DMS53 (cell line): ENCODE measurements around the gene PKD1.
A peak's percentile ranks its signal among the peaks of the same experiment; 100 is the strongest.

Experiments
- DNase-seq: peaks from one replicate; lab custom pipeline; 2025; lab: John Stamatoyannopoulos, UW

The PKD1 gene

GRCh38 chr16:2087748-2088631 is 47.7 kb downstream of the PKD1 start:
- DNase-seq = no peak

DNA sequence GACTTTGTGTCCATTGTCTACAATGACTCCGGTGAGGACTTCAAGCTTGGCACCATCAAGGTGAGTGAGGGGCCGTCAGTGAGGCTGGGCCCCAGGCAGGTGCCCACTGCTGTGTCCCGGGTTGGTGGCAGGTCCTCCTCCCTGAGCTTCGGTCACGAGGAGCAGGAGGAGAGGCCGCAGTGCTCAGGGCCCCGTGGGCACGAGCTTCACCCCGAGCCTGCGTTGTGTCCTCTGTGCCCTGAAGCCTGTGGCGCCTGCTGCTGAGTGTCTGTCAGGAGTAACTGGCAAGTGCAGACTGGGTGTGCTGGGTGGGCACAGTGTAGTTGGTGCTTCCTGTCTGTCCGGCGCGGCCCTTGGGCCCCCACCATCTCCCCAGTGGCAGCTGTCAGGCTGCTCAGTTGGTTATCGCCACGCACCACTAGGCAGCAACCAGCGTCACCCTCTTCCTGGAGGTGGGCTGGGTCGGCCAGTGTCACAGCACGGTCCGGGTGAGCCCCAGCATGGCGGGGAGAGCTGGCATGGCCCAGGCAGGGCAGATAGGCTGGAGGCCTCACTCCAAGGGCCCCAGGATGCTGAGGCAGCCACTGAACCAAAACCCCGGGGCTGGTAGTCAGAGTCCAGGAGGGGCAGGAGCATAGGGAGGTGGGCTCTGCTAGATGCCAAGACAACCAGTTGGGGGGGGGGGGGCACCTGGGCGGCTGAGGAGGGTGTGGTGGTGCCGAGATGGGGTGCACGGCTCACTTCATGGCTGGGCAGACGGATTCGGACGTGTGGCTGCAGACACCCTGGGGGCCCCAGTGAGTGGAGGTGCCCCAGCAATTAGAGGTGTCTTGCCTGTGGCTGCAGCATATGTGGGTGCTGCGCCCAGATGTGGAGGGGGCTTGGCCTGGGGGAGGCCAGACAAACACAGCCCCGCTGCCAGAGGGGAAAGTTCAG is 48.6 kb downstream of the PKD1 start:
- DNase-seq = no peak

DNA sequence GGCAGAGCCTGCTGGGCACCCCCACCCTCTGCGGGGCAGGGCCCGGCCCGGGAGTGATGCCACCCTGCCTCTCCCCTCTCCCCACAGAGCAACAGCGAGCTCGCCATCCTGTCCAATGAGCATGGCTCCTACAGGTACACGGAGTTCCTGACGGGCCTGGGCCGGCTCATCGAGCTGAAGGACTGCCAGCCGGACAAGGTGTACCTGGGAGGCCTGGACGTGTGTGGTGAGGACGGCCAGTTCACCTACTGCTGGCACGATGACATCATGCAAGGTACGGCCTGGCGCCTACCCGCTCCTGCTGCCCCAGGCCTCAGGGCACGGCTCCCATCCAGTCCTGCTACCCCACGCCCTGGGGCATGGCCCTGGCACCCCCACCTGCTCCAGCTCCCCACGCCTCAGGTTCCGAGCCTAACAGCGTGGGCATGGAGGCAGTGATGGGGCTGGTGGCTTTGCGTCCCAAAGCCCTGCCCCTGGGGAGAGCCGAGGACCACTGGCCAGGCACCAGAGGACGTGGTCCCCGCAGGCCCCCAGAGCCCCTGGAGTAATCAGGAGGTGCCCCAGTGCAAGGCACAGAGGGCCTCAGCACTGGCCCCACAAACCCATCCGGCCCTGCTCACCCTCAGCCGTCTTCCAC is 49.5 kb downstream of the PKD1 start:
- DNase-seq = no peak

DNA sequence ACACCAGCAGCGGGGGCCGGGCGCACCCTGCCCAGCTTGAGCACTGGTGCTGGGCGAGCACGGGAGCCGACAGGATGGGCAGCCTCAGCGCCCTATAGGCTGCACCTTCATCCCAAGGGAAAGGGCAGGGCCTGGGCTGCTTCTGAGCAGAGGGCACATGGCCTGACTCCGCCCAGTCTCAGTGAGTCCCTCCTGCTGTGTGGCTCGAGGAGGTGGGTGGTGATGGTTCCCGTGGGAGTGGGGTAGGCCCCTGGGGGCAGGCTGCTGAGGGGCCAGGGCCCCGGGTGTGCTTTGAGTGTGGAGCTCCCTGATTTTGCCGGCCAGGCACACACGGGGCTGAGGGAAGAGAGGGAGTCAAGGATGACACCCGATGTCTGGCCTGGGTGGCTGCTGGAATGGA is 50.0 kb downstream of the PKD1 start:
- DNase-seq = no peak

DNA sequence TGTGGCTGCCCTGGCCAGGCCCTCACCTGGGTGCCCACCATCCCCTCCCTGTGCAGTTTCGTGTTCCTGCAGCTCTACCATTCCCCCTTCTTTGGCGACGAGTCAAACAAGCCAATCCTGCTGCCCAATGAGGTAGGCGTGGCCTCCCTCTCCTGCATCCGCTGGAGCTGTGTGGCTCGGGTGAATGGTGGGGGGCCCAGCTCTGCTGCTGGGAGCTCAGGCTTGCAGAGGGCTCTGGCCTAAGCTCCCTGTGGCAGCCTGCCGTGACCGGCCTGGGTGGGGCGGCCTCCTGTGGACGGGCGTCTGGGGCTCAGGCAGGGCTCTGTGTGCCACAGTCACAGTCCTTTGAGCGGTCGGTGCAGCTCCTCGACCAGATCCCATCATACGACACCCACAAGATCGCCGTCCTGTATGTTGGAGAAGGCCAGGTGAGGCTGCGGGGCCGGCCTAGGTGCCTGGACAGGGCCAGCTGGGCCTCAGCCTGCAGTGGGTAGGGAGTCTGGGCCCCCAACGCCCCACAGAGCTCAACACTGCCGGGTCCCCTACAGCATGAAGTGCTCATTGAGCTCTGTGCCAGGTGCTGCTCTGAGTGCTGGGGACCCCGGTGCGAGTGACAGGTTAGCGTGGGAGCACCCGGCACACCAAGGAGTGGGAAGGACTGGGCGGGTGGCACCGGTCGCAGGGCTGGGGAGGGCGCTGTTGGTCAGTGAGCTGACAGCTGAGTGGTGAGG is 50.6 kb downstream of the PKD1 start:
- no peak for DNase-seq

GRCh38 chr16:2083876-2084780 is 51.6 kb downstream of the PKD1 start:
- no peak for DNase-seq

GRCh38 chr16:2083409-2083808 is 52.3 kb downstream of the PKD1 start:
- no peak for DNase-seq

DNA sequence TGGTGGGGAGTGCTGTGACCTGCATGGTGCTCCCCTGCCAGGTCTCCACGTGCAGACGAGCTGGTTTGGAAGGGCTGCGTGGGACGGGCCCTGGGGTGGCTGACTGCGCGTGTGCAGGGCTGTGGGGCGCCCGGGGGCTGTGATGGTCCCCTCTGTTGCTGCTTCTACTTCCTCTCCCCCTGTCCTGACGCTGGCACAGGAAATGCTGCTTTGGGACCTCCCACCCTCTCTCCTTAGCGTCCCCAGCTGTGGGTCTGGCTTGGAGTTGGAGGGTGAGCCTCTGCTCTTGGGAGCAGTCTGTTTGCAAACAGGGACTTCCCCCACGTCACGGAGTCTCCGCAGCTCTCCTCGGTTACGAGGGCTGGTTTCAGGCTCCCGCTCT is 52.7 kb downstream of the PKD1 start:
- no peak for DNase-seq

DNA sequence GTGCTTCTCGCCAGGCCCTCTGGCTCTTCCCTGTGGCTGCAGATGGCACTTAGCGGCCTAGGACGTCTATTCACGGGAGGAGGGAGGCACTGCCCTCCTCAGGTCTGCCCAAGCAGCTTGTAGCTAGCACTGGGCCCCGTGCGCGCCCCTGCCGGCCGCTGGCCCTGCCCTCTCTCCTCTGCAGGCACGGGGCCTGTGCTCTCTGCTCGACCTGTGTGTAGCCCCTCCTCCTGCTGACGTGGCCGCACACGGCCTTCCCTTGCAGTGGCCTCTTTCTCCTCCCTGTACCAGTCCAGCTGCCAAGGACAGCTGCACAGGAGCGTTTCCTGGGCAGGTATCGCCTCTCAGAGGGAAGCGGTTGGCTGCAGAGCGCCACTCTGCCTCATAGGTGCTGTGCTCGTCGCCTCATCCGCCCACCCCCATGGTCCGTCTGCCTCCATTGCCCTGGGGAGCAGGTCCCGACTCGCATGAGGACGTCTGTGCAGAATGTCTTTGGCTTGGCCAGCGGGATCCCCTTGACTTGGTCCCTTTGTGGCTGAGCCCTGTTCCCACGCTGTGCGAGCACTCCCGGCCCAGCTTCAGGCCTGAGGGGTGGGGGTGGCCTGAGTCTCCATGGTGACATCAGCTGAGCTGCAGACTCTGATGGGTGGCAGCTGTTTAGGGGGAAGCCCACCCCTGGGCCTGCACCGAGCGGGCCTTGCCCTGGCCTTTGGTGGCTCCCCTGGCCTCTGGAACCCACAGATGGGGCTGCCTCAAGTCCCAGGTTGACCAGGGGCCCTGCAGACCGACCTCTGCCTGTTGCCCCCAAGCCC is 53.3 kb downstream of the PKD1 start:
- DNase-seq = peak; percentile 98

GRCh38 chr16:2081201-2082084 is 54.3 kb downstream of the PKD1 start:
- DNase-seq = peak; percentile 42

DNA sequence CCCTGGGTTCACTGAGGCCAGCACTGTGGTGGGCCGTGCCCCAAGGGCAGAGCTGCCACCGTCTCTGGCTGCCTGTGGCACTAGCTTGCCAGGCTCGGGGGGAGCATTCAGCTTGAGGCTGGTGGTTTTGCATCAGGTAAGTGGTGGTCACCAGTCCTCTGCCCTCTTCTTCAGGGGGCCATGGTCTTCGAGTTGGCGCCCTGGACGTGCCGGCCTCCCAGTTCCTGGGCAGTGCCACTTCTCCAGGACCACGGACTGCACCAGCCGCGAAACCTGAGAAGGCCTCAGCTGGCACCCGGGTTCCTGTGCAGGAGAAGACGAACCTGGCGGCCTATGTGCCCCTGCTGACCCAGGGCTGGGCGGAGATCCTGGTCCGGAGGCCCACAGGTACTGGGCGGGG is 55.7 kb downstream of the PKD1 start:
- no peak for DNase-seq

DNA sequence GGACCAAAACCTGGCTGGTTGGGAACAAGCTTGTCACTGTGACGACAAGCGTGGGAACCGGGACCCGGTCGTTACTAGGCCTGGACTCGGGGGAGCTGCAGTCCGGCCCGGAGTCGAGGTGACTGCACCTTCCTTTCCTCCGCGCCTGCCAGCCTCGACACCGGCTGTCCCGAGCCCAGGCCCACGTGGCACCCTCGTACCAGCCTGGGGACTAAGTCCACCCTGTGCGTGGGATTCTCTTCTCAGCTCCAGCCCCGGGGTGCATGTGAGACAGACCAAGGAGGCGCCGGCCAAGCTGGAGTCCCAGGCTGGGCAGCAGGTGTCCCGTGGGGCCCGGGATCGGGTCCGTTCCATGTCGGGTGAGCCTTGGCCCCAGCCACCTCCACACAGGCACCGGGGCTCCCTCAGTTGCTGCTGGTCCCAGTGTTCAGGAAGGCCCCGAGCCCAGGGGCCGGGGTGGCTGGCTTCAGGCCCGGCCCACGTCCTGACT is 56.3 kb downstream of the PKD1 start:
- no peak for DNase-seq

DNA sequence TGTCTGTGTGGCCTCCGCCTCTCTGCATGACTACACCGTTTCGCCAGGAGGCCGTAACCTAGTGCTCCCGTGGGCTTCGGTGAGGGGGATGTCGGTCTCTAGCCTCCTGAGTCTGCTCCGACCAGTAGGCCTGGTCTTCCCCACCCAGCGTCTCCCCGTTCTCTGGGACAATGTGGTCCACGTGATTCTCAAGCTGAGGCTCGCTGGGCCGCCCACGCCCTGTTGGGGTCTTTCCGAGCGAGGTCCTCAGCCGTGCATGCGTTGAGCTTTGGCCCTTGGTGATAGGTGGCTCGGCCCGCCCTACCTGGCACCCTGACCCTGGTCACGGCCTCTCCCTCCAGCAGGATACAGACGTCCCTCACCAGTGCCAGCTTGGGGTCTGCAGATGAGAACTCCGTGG is 57.0 kb downstream of the PKD1 start:
- DNase-seq = no peak

DNA sequence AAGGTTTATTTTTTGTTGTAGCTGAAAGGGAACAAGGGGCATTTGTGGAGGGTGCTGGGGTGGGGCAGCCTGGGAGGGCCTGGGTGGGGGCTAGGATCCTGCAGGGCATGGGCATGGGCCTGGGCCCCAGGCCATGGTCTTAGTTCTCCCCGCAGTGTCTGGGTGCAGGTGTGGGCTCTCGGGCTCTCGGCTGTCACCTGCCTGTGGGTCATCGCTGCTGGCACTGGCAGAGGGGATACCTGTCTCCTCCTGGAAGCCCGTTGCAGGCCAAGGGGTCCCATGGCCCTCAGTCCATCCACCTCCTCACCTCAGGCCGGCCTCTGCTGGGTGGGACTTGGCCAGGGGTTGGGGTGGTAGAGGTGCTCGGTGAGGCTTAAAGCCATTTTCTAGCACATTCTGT is 57.6 kb downstream of the PKD1 start:
- DNase-seq = no peak

DNA sequence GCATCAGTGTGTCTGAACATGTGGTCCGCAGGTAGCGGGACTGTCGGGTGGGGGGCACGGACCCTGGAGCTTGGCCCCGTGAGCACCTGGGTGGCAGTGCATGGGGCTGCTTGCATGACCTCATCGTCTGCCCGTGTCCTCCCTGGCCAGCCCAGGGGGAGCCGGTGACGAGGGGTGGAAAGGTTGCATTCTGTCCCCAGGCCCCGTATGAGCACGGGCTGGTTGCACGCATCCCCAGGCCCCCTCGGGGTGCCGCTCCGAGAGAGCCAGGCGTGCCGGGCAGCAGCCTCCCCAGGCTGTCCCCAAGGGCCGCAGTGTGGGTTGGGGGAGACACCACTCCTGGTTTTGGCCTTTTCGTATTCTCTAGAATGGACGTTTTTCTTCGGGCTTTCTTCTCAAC is 58.0 kb downstream of the PKD1 start:
- no peak for DNase-seq

DNA sequence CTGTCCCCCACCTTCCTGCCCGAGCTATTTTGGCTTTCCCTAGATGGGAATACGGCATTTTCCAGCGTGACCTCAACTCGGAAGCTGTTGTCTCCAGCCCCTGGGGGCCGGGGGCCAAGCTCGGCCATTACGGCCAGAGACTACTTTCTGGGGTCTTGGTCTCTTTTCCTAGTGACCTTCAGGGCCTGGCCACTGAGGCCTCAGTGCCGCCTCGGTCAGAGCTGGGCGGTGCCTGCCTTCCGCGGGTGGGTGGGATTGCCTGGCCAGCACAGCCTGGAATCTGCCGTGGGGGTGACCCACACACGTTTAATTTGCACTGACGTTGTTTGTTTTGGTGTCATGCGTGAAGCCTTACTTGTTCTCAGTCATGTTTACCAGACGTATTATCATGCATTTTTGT is 58.7 kb downstream of the PKD1 start:
- DNase-seq = no peak

DNA sequence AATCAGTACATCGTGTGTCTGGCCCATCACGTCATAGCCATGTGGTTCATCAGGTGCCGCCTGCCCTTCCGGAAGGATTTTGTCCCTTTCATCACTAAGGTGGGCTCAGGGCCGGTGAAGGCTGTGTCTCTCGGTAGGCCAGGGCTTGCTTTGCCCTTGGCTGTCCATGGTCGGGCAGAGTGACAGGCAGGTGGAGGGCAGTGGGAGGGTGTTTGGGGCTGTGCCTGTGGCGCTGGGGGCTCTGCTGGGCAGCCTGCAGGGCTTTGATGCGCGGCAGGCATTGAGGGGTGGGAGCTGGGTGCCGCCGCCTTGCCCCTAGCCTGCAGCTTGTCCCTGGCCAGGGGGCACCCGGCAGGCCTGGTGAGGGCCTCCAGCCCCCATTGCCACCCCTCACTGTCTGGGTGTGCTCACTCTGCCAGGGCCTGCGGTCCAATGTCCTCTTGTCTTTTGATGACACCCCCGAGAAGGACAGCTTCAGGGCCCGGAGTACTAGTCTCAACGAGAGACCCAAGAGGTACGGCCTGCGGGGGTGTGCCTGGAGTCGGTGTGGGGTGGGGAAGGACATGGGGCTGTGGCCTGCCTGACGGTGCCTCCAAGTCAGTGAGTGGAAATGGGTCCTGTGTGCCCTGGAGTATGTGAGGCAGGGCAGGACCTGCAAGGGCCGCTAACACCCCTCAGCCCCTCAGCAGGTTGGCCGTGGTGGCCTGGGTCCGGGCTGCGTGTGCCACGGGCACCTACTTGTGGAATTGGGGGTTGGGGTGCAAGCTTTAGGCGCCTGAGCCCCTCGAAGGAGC is 59.4 kb downstream of the PKD1 start:
- DNase-seq = no peak

DNA sequence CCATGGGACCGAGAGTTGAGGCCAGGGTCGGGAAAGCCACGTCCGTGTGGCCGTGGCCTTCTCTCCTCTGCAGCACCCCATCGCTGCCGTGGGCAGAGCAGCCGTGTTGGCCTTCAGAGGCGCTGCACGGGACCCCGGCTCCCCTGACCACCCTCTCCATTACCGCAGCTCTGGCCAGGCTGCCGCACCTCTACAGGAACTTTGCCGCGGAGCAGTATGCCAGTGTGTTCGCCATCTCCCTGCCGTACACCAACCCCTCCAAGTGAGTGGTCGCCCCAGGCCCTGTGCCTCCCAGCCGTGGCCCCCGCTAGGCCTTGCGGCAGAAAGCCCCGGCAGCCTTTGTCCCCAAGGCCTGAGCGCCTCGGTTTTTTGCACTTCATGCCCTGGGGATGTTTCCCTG is 60.1 kb downstream of the PKD1 start:
- no peak for DNase-seq
